Measurements from ENCODE around the gene PTPA. TPM values are rescaled to one million over a fixed set of nuclear protein-coding genes. Genes with fewer than 3 reads are reported as not detected.

PTPA gene
- total and polyA plus RNA-seq, 2 donors (not counting 3 experiments of a cell fraction or from before 2014, with no cell fraction given) = 97.7 to 121 TPM

GRCh38 chr9:129154866-129155477 lies 43.8 kb downstream of the PTPA start:
- Histone ChIP-seq H3K9me3 (replicated peaks; ENCODE audit: control insufficient read depth, insufficient read depth, low read length) (no peaks in the 10 kb centered on the region), H3K4me3 (replicated peaks in 1 of 3; ENCODE audit: insufficient read depth in 1 of 3, low read depth in 1 of 3, low read length in 3 of 3) (no peak overlapping the region), H3K4me1 (ENCODE audit: control insufficient read depth, extremely low read depth, insufficient read depth, low read length) (no peaks in the 10 kb centered on the region), H4K20me1 (replicated peaks; ENCODE audit: control insufficient read depth, extremely low read depth, insufficient read depth, low read length) (no peaks in the 10 kb centered on the region), H2AFZ (ENCODE audit: low read depth, low read length) (no peak overlapping the region), H3K27ac (ENCODE audit: insufficient read depth, low read depth, low read length) (no peak overlapping the region), H3K27me3 (ENCODE audit: control insufficient read depth in 2 of 2, insufficient read depth in 2 of 2, low read length in 2 of 2) (no peaks in the 10 kb centered on the region), H3K36me3 (ENCODE audit: control insufficient read depth in 2 of 2, extremely low read depth in 1 of 2, insufficient read depth in 2 of 2, low read length in 2 of 2) (no peaks in the 10 kb centered on the region), H3K9me1 (replicated peaks; ENCODE audit: control insufficient read depth, extremely low read depth, insufficient read depth, low read length) (no peaks in the 10 kb centered on the region), H3K4me2 (ENCODE audit: insufficient read depth, low read length) (no peak overlapping the region), H3K79me2 (ENCODE audit: control insufficient read depth, insufficient read depth, low read length) (no peaks in the 10 kb centered on the region), H3K9ac (replicated peaks; ENCODE audit: extremely low read depth, insufficient read depth, low read length) (no peak overlapping the region)
- DNase-seq (ENCODE audit: low read depth, low spot score) = no peak
- FAIRE-seq = no peak
- CTCF ChIA-PET = interaction anchor here (1.0 kb wide), 1 partner anchor 10 kb away, joined by 4 read pairs; no protein-coding TSS in a partner anchor
- intact Hi-C loops (cut with micrococcal nuclease) (no loop called here), dilution Hi-C loops (cut with MboI; ENCODE audit: extremely low pct_ligation_motif_present, low sequenced_read_pairs) (no loop called here)
- TF ChIP-seq, protein P1, sequence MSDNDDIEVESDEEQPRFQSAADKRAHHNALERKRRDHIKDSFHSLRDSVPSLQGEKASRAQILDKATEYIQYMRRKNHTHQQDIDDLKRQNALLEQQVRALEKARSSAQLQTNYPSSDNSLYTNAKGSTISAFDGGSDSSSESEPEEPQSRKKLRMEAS (IDR thresholded peaks at IDR 0.05; ENCODE audit: insufficient read depth, insufficient read length) = no peak
- no peak for TF ChIP-seq POLR2AphosphoS5 (IDR thresholded peaks at IDR 0.05; ENCODE audit: insufficient read depth, low read depth, low read length)
- TF ChIP-seq POLR2A (IDR thresholded peaks at IDR 0.05; ENCODE audit: low read depth, low read length) = no peak
- TF ChIP-seq, protein P2, sequence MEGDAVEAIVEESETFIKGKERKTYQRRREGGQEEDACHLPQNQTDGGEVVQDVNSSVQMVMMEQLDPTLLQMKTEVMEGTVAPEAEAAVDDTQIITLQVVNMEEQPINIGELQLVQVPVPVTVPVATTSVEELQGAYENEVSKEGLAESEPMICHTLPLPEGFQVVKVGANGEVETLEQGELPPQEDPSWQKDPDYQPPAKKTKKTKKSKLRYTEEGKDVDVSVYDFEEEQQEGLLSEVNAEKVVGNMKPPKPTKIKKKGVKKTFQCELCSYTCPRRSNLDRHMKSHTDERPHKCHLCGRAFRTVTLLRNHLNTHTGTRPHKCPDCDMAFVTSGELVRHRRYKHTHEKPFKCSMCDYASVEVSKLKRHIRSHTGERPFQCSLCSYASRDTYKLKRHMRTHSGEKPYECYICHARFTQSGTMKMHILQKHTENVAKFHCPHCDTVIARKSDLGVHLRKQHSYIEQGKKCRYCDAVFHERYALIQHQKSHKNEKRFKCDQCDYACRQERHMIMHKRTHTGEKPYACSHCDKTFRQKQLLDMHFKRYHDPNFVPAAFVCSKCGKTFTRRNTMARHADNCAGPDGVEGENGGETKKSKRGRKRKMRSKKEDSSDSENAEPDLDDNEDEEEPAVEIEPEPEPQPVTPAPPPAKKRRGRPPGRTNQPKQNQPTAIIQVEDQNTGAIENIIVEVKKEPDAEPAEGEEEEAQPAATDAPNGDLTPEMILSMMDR (IDR thresholded peaks at IDR 0.05; ENCODE audit: extremely low read depth in 1 of 2, insufficient read depth in 1 of 2, low read depth in 1 of 2, low read length in 2 of 2) = no peak
- TF ChIP-seq JUN (IDR thresholded peaks at IDR 0.05; ENCODE audit: borderline replicate concordance, insufficient read depth, insufficient read length, low read depth) = no peak
- TF ChIP-seq MYC (IDR thresholded peaks at IDR 0.05; ENCODE audit: low read depth, low read length) = no peak
- no peak for TF ChIP-seq GATA2 (IDR thresholded peaks at IDR 0.05; ENCODE audit: insufficient read depth, insufficient read length, low read depth, low read length)
- no peak for TF ChIP-seq EZH2 (IDR thresholded peaks at IDR 0.05; ENCODE audit: borderline replicate concordance, low read depth, low read length, severe bottlenecking)
- no peak for TF ChIP-seq FOS (IDR thresholded peaks at IDR 0.05; ENCODE audit: borderline replicate concordance, insufficient read depth, low read length)
- POLR2A ChIA-PET = no interaction called here
- no TSS peak for BruUV-seq (replicated peaks)

All from endothelial cell of umbilical vein (primary cell).